PC-9 (cell line): ENCODE measurements around the gene ADIRF. TPM values are rescaled to one million over a fixed set of nuclear protein-coding genes. Genes with fewer than 3 reads are reported as not detected.
"Not testable (repeated sequence)": the region's sequence is repeated elsewhere in the genome, so short reads cannot be mapped to it uniquely, and the experiment has no call there.

Experiments
- BruUV-seq: library from RNA; stranded (reverse); fragments of 400-500 nt; replicated peaks from 2 replicates; lab custom pipeline; 2021; lab: Mats Ljungman, UMichigan
- CTCF ChIA-PET: fragments of 300-600 bp; sonication (Branson Sonifier 250); formaldehyde crosslinking; loops from one replicate; lab custom pipeline; 2022; ENCODE audit warnings: antibody characterized with exemption; lab: Charles Lee
- POLR2A ChIA-PET: fragments of 300-600 bp; sonication (Branson Sonifier 250); formaldehyde crosslinking; loops from one replicate; lab custom pipeline; 2022; ENCODE audit warnings: antibody characterized with exemption; ENCODE audit not compliant: unreplicated experiment; lab: Charles Lee
- DNase-seq, 2 experiments: peaks; one replicate each; pipeline versions ENCODE4 v3.0.0 to v3.0.0-alpha.2; 2015 to 2022; ENCODE audit warnings: mixed read lengths in 1 of 2
- H2AFZ ChIP-seq: fragments of 200-600 bp; sonication (generic); 2 replicates; pipeline ENCODE4 v1.8.1; 2017; ENCODE audit warnings: antibody characterized with exemption
- H3F3A ChIP-seq: fragments of 200-600 bp; sonication (generic); 2 replicates; pipeline ENCODE4 v1.8.1; 2017; ENCODE audit warnings: antibody characterized with exemption, mild to moderate bottlenecking, low read depth; ENCODE audit not compliant: insufficient read depth
- H3K27ac ChIP-seq: fragments of 200-600 bp; sonication (generic); 2 replicates; pipeline ENCODE4 v1.6.1; 2016; ENCODE audit warnings: mixed run types
- H3K27me3 ChIP-seq: fragments of 200-600 bp; sonication (generic); 2 replicates; pipeline ENCODE4 v1.6.1; 2016; ENCODE audit warnings: low read depth, mixed run types; ENCODE audit not compliant: insufficient read depth
- H3K36me3 ChIP-seq: fragments of 200-600 bp; sonication (generic); 2 replicates; pipeline ENCODE4 v1.6.1; 2016; ENCODE audit warnings: low read depth, mixed run types
- H3K4me1 ChIP-seq: fragments of 200-600 bp; sonication (generic); replicated peaks from 2 replicates; pipeline ENCODE4 v1.6.1; 2016; ENCODE audit warnings: mixed run types; ENCODE audit not compliant: insufficient read depth
- H3K4me2 ChIP-seq: fragments of 200-600 bp; sonication (generic); 2 replicates; pipeline ENCODE4 v1.6.1; 2017; ENCODE audit warnings: mixed run types
- H3K4me3 ChIP-seq: fragments of 200-600 bp; sonication (generic); 2 replicates; pipeline ENCODE4 v1.6.1; 2016; ENCODE audit warnings: mixed run types
- H3K79me2 ChIP-seq: fragments of 200-600 bp; sonication (generic); 2 replicates; pipeline ENCODE4 v1.6.1; 2017; ENCODE audit warnings: low read depth, mixed run types
- H3K9me2 ChIP-seq: fragments of 200-600 bp; sonication (generic); 2 replicates; pipeline ENCODE4 v1.8.1; 2017; ENCODE audit warnings: mild to moderate bottlenecking; ENCODE audit not compliant: insufficient read depth
- H3K9me3 ChIP-seq: fragments of 200-600 bp; sonication (generic); 2 replicates; pipeline ENCODE4 v1.8.1; 2016; ENCODE audit warnings: low read depth; ENCODE audit not compliant: insufficient read depth
- H4K20me1 ChIP-seq: fragments of 200-600 bp; sonication (generic); 2 replicates; pipeline ENCODE4 v1.8.1; 2017; ENCODE audit not compliant: insufficient read depth
- CTCF ChIP-seq: fragments of 200-600 bp; sonication (generic); conservative IDR thresholded peaks from 2 replicates; pipeline ENCODE4 v1.6.1; 2017; ENCODE audit warnings: mixed run types, antibody characterized with exemption, mild to moderate bottlenecking, moderate library complexity
- EZH2 ChIP-seq: fragments of 200-600 bp; sonication (generic); IDR thresholded peaks from 2 replicates; pipeline ENCODE4 v1.8.0; 2017; ENCODE audit warnings: antibody characterized with exemption, low read depth
- intact Hi-C: fragments of 100-400 bp; cut with micrococcal nuclease; formaldehyde crosslinking; loops from one replicate; pipeline ENCODE4 v1.10.0; 2022; ENCODE audit not compliant: unreplicated experiment
- total RNA-seq: library from RNA; stranded (reverse); gene quantifications from 2 replicates; pipeline ENCODE4 v1.2.3, GENCODE V29; 2021

Gene ADIRF
- total RNA-seq, 1 experiment from 2014 or later: 51.0 TPM

DNA sequence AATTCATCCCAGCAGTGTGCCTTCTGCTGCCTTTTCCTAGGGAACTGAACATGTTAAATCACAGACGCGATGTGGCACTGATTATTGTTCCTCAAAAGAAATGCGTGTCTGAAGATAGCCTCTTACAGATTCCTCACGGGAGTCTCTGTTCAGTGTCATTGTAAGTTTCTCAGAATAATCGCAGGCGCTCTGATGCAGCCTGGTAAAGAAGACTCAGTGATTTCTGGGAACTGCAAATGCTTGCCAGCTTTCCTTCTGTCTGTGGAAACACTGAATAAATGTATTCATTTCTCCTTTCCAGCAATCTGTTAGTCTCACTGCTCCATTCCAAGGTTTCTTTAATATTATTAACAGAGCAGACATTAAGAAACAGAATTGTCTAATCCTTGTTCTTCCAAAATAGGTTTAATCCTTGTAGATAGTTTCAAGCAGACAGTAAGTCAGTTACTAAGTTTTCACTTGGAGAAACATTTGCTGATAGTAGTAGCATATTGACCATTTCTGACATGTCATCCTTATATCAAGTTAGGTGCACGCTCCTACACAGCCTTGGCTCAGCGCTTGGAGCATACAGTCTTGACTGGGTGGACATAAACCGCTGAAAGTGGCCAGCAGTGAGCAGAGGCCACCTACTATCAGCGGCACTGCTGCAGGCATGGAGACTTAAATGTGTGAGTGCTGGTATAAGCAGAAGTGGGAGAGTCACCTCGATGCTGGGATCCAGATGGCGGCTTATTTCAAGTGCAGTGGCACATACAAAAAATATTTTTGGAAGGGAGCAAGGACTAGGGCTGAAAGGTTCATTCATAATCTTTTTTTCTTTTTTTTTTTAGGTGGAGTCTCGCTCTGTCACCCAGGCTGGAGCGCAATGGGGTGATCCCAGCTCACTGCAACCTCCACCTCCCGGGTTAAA lies 38.6 kb upstream of the ADIRF start:
- Histone ChIP-seq H3K9me2 (no peaks in the 10 kb centered on the region), H3K27me3 (no peaks in the 10 kb centered on the region), H3K4me2 (no peak overlapping the region), H3K4me3 (no peak overlapping the region), H3K27ac (no peak overlapping the region), H3K4me1 (peaks cover 18% of the 10 kb centered on the region), H3K36me3 (0 out of 2 replicates have a peak, but pooled peaks cover 3% of the 10 kb centered on the region), H3K9me3 (no peaks in the 10 kb centered on the region), H2AFZ (no peak overlapping the region), H3F3A (peaks cover 4% of the 10 kb centered on the region; the same call in 1 of the 2 replicates), H4K20me1 (no peaks in the 10 kb centered on the region), H3K79me2 (no peaks in the 10 kb centered on the region)
- intact Hi-C loops: no loop called here
- BruUV-seq: no TSS peak
- no peak for TF ChIP-seq EZH2
- TF ChIP-seq CTCF: no peak
- no peak for DNase-seq
- ChIA-PET CTCF (no interaction called here), POLR2A (no interaction called here)

DNA sequence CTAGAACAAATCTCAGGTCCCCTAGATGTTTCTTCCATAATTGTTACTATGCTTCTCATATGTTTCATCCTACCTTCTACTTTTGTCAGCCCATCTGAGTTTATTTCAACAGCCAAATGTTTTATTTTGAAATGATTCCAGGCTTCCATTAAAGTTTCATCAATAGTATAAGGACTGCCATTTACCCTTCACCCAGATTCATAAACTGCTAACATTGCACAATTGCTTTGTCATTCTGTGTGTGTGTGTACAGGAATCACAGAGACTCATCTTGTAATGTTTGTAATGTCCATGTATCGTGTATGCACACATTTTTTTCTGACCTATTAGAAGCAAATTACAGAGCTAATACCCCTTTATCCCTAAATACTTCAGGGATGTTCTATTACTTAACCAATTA lies 36.4 kb upstream of the ADIRF start:
- Histone ChIP-seq H3K9me2 (no peaks in the 10 kb centered on the region), H3K9me3 (no peaks in the 10 kb centered on the region), H3K4me2 (peak overlapping the region; percentile 23; the same call in 1 of the 2 replicates), H2AFZ (no peak overlapping the region), H4K20me1 (no peaks in the 10 kb centered on the region), H3K36me3 (0 out of 2 replicates have a peak, but pooled peaks cover 3% of the 10 kb centered on the region), H3K27me3 (no peaks in the 10 kb centered on the region), H3F3A (peaks cover 4% of the 10 kb centered on the region; the same call in 1 of the 2 replicates), H3K27ac (peak overlapping the region; percentile 16; the same call in 1 of the 2 replicates), H3K4me1 (peaks cover 18% of the 10 kb centered on the region), H3K4me3 (no peak overlapping the region), H3K79me2 (no peaks in the 10 kb centered on the region)
- CTCF ChIA-PET: no interaction called here
- POLR2A ChIA-PET: no interaction called here
- BruUV-seq: no TSS peak
- DNase-seq: no peak
- TF ChIP-seq EZH2: no peak
- TF ChIP-seq CTCF: no peak
- intact Hi-C loops: no loop called here

GRCh38 chr10:86932674-86933073 lies 35.6 kb upstream of the ADIRF start:
- Histone ChIP-seq H3K36me3 (0 out of 2 replicates have a peak, but pooled peaks cover 3% of the 10 kb centered on the region), H3K9me3 (no peaks in the 10 kb centered on the region), H4K20me1 (no peaks in the 10 kb centered on the region), H3K4me1 (peaks cover 18% of the 10 kb centered on the region), H3K4me2 (no peak overlapping the region), H3K27me3 (no peaks in the 10 kb centered on the region), H3K79me2 (no peaks in the 10 kb centered on the region), H3F3A (peaks cover 4% of the 10 kb centered on the region; the same call in 1 of the 2 replicates), H3K9me2 (no peaks in the 10 kb centered on the region), H3K27ac (no peak overlapping the region), H2AFZ (no peak overlapping the region), H3K4me3 (no peak overlapping the region)
- TF ChIP-seq EZH2: no peak
- no peak for TF ChIP-seq CTCF
- intact Hi-C loops: no loop called here
- DNase-seq: no peak
- POLR2A ChIA-PET: no interaction called here
- no TSS peak for BruUV-seq
- CTCF ChIA-PET: no interaction called here

GRCh38 chr10:86934162-86934711 lies 34.0 kb upstream of the ADIRF start:
- peaks cover 18% of the 10 kb centered on the region for H3K4me1 ChIP-seq
- H3K9me3 ChIP-seq, H4K20me1 ChIP-seq, intact Hi-C loops, BruUV-seq, H3F3A ChIP-seq, H3K27ac ChIP-seq, CTCF ChIA-PET, H2AFZ ChIP-seq, H3K27me3 ChIP-seq, H3K79me2 ChIP-seq, H3K36me3 ChIP-seq, H3K4me2 ChIP-seq, H3K9me2 ChIP-seq, H3K4me3 ChIP-seq: not testable (repeated sequence)
- peak in 1 of 2 experiments; percentile 49 for DNase-seq
- POLR2A ChIA-PET: interaction anchor here (0.8 kb wide), 1 partner anchor 158 kb away, joined by 12 read pairs; no protein-coding TSS in a partner anchor
